Activated gamma-delta T cell treated with anti-CD3 and anti-CD28 coated beads, Interleukin-2, amount 50 U/mL, for 16 hours (primary cell): Measurements from ENCODE around the gene KLC1.
"Not testable (repeated sequence)": the region's sequence is repeated elsewhere in the genome, so short reads cannot be mapped to it uniquely, and the experiment has no call there.

Experiments
- DNase-seq: peaks from one replicate; pipeline ENCODE4 v3.0.0-alpha.2; 2020; ENCODE audit warnings: low read depth

The KLC1 gene

GRCh38 chr14:103691655-103692054 is 62.6 kb downstream of the KLC1 start:
- DNase-seq, result not testable (repeated sequence)

GRCh38 chr14:103692159-103692558 is 63.1 kb downstream of the KLC1 start:
- DNase-seq, result no peak

- DNase-seq, result no peak
Observed at GRCh38 chr14:103692871-103693270, 63.9 kb downstream of the KLC1 start.

- no peak for DNase-seq
Observed at GRCh38 chr14:103693515-103693914, 64.5 kb downstream of the KLC1 start.

GRCh38 chr14:103694572-103695026 is 65.6 kb downstream of the KLC1 start:
- DNase-seq, result no peak

GRCh38 chr14:103695296-103696069 is 66.5 kb downstream of the KLC1 start:
- no peak for DNase-seq

- DNase-seq, result no peak
Observed at GRCh38 chr14:103696070-103696402, 67.0 kb downstream of the KLC1 start.

GRCh38 chr14:103696466-103697071 is 67.6 kb downstream of the KLC1 start:
- no peak for DNase-seq

- no peak for DNase-seq
Observed at GRCh38 chr14:103697206-103697602, 68.2 kb downstream of the KLC1 start.

GRCh38 chr14:103697603-103698379 is 68.8 kb downstream of the KLC1 start:
- no peak for DNase-seq

- DNase-seq, result no peak
Observed at GRCh38 chr14:103698380-103699260, 69.6 kb downstream of the KLC1 start.

GRCh38 chr14:103699261-103699661 is 70.2 kb downstream of the KLC1 start:
- no peak for DNase-seq

- no peak for DNase-seq
Observed at GRCh38 chr14:103699901-103700752, 71.1 kb downstream of the KLC1 start.

- DNase-seq, result no peak
Observed at GRCh38 chr14:103700753-103701490, 71.9 kb downstream of the KLC1 start.

GRCh38 chr14:103702095-103702494 is 73.1 kb downstream of the KLC1 start:
- DNase-seq, result no peak

GRCh38 chr14:103702497-103703432 is 73.8 kb downstream of the KLC1 start:
- DNase-seq, result no peak

GRCh38 chr14:103703433-103704385 is 74.7 kb downstream of the KLC1 start:
- no peak for DNase-seq

- DNase-seq, result no peak
Observed at GRCh38 chr14:103704708-103705107, 75.7 kb downstream of the KLC1 start.
